ENCODE measurements around the gene PRKCI. TPM values are rescaled to one million over a fixed set of nuclear protein-coding genes. Genes with fewer than 3 reads are reported as not detected.

PRKCI gene
- total RNA-seq, 1 donor from 2014 or later = 62.4 TPM

GRCh38 chr3:170346481-170347392, 124.5 kb downstream of the PRKCI start:
- no peak for DNase-seq

- no peak for DNase-seq
Observed at GRCh38 chr3:170350515-170351413, 128.5 kb downstream of the PRKCI start.

GRCh38 chr3:170352936-170353335, 130.7 kb downstream of the PRKCI start:
- DNase-seq = no peak

- DNase-seq = no peak
Observed at GRCh38 chr3:170353485-170353884, 131.3 kb downstream of the PRKCI start.

GRCh38 chr3:170354760-170355159, 132.5 kb downstream of the PRKCI start:
- no peak for DNase-seq

Small RNA genes lying within 50 kb of the gene (small RNA-seq; reads per million reads assigned to genes)
- not detected for gene RF00019 (ENCODE audit: low replicate concordance)

Other genes with a start within 250 kb of the PRKCI start
- gene GPR160, start 184.4 kb upstream of the PRKCI start, total RNA-seq = 4.6 TPM
- 48.7 TPM for gene PHC3, start 40.7 kb upstream of the PRKCI start, total RNA-seq
- gene SKIL, start 135.3 kb downstream of the PRKCI start, total RNA-seq = 46.7 TPM
- 8.5 TPM for gene CLDN11, start 196.4 kb downstream of the PRKCI start, total RNA-seq

Measured in skin of body (tissue), 3 donors.